ENCODE results near the gene KCNA2. TPM values are rescaled to one million over a fixed set of nuclear protein-coding genes. Genes with fewer than 3 reads are reported as not detected.

Gene KCNA2
- total and polyA plus RNA-seq, 5 donors from 2014 or later: 0.50 to 5.8 (median 0.64) TPM

DNA sequence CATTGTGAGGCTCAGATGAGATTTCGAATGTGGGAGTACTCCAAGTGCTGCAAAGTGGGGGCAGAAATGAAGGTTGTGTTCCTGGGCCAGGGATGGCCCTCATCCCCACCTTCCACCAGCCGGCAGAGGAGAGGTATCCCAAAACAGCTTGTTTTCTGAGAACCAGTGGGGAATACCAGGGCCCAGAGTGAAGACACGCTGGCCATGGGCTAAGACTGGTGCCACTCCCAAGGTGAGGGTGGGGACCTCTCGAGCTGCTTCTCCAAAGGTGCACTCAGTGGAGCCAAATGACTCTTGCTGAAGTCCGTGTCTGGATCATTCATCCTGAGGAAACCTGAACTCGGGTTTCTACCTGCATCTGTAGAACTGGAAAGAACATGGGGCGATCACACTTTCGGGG is 22.1 kb downstream of the KCNA2 start:
- no peaks in the 10 kb centered on the region for H3K4me1 ChIP-seq (ENCODE audit: control insufficient read depth, insufficient read depth, low read length, poor library complexity, severe bottlenecking)
- Mint-ChIP-seq H3K4me1 (no peaks in the 10 kb centered on the region), H3K27me3 (peaks cover 31% of the 10 kb centered on the region), H3K4me3 (no peak overlapping the region), H3K9me3 (peaks cover 0 to 1% (median 0%) of the 10 kb centered on the region in 7 donors), H3K36me3 (no peaks in the 10 kb centered on the region), H3K27ac (no peak overlapping the region)
- DNase-seq (no peak), ATAC-seq (ENCODE audit: low read depth in 2 of 2) (no peak)
- H3K4me3 ChIP-seq (ENCODE audit: low read depth, low read length): no peak overlapping the region
- H3K36me3 ChIP-seq (ENCODE audit: control insufficient read depth, insufficient read depth, low read length): no peaks in the 10 kb centered on the region
- H3K27me3 ChIP-seq (ENCODE audit: control insufficient read depth, insufficient read depth, low read length): no peaks in the 10 kb centered on the region
- H3K9me3 ChIP-seq (ENCODE audit: control insufficient read depth in 2 of 2, low read length in 2 of 2): no peaks in the 10 kb centered on the region
- H3K27ac ChIP-seq (ENCODE audit: insufficient read depth, low read length, poor library complexity, severe bottlenecking): no peak overlapping the region

DNA sequence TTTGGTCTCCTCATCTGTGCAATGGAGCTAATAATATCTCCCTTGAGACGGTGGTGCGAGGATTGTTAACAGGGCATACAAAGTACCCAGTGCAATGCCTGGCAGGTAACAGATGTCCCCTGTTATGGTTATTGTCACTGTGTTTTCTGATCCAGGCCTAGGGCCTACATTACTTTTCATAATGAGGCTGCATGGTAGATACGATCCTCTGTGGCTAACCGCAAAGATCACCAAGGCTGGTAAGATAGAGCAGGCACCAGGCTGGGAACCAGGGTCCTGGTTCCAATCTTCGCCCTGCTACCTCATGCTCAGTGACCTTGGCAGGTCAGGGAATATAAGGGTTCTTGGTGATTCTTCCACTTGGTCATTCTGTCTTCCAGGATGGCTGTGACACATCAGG is 22.7 kb downstream of the KCNA2 start:
- peaks cover 0 to 1% (median 0%) of the 10 kb centered on the region in 7 donors for H3K9me3 Mint-ChIP-seq
- no peak overlapping the region for H3K27ac Mint-ChIP-seq
- H3K4me1 Mint-ChIP-seq: no peaks in the 10 kb centered on the region

DNA sequence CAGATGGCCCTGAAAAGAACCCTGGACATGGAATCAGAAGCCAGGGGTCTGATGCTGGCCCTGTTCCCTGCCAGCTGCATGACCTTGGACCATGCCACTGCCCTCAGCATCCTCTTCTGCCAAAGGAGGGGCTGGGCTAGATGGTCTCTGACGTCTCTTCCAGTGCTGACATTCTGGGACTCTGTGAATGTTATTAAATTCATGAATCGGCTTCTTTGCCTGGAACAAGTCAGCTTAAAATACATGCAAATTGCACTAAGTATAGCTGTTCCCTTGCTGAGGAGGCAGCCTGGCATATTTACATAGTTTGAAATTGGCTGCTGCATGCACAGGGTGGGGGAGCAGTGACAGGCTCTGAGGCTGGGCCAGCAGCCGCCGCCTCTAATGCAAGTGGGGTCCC is 23.8 kb downstream of the KCNA2 start:
- no peak overlapping the region for H3K4me3 Mint-ChIP-seq
- H3K27ac ChIP-seq (ENCODE audit: insufficient read depth, low read length, poor library complexity, severe bottlenecking): no peak overlapping the region
- DNase-seq (no peak), ATAC-seq (ENCODE audit: low read depth in 2 of 2) (no peak)
- no peak overlapping the region for H3K27ac Mint-ChIP-seq
- H3K4me1 ChIP-seq (ENCODE audit: control insufficient read depth, insufficient read depth, low read length, poor library complexity, severe bottlenecking): no peaks in the 10 kb centered on the region
- no peaks in the 10 kb centered on the region for H3K9me3 ChIP-seq (ENCODE audit: control insufficient read depth in 2 of 2, low read length in 2 of 2)
- no peaks in the 10 kb centered on the region for H3K4me1 Mint-ChIP-seq
- peaks cover 0 to 1% (median 0%) of the 10 kb centered on the region in 7 donors for H3K9me3 Mint-ChIP-seq
- H3K4me3 ChIP-seq (ENCODE audit: low read depth, low read length): no peak overlapping the region
- H3K27me3 ChIP-seq (ENCODE audit: control insufficient read depth, insufficient read depth, low read length): peaks cover 2% of the 10 kb centered on the region
- H3K36me3 Mint-ChIP-seq: no peaks in the 10 kb centered on the region
- H3K27me3 Mint-ChIP-seq: peaks cover 23% of the 10 kb centered on the region
- H3K36me3 ChIP-seq (ENCODE audit: control insufficient read depth, insufficient read depth, low read length): no peaks in the 10 kb centered on the region

More for the DNA sequence above, 22.7 kb downstream of the KCNA2 start:
- no peak for ATAC-seq (ENCODE audit: low read depth in 2 of 2)
- H3K36me3 ChIP-seq (ENCODE audit: control insufficient read depth, insufficient read depth, low read length): no peaks in the 10 kb centered on the region
- no peak for DNase-seq
- H3K9me3 ChIP-seq (ENCODE audit: control insufficient read depth in 2 of 2, low read length in 2 of 2): no peaks in the 10 kb centered on the region
- H3K27ac ChIP-seq (ENCODE audit: insufficient read depth, low read length, poor library complexity, severe bottlenecking): no peak overlapping the region
- H3K27me3 ChIP-seq (ENCODE audit: control insufficient read depth, insufficient read depth, low read length): peaks cover 2% of the 10 kb centered on the region
- Mint-ChIP-seq H3K36me3 (no peaks in the 10 kb centered on the region), H3K4me3 (no peak overlapping the region), H3K27me3 (peaks cover 26% of the 10 kb centered on the region)
- H3K4me3 ChIP-seq (ENCODE audit: low read depth, low read length): no peak overlapping the region
- no peaks in the 10 kb centered on the region for H3K4me1 ChIP-seq (ENCODE audit: control insufficient read depth, insufficient read depth, low read length, poor library complexity, severe bottlenecking)

DNA sequence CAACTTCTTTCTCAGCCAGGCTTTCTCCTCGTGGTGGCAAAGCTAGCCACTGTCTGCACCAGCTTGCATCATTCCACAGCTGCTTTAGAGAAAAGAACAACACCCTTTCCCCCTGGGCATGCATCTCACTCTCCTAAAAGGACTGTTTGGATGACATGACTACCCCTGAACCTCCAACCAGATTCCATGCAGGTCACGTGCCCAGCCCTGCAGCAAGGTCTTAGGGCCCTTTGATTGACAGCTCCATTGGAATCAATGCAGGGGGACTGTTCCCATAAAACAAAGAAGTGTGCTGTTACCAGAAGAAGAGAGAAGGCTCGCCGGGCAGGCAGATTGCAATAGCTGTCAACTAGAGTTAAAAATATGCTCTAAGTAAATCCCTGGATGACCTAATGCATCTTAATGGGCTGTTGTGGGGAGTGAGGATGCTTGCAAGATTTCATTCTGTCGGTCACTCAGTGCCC is 24.4 kb downstream of the KCNA2 start:
- Histone ChIP-seq H3K9me3 (ENCODE audit: control insufficient read depth in 2 of 2, low read length in 2 of 2) (no peaks in the 10 kb centered on the region), H3K36me3 (ENCODE audit: control insufficient read depth, insufficient read depth, low read length) (no peaks in the 10 kb centered on the region), H3K4me3 (ENCODE audit: low read depth, low read length) (no peak overlapping the region), H3K4me1 (ENCODE audit: control insufficient read depth, insufficient read depth, low read length, poor library complexity, severe bottlenecking) (no peaks in the 10 kb centered on the region), H3K27ac (ENCODE audit: insufficient read depth, low read length, poor library complexity, severe bottlenecking) (no peak overlapping the region), H3K27me3 (ENCODE audit: control insufficient read depth, insufficient read depth, low read length) (peaks cover 2% of the 10 kb centered on the region)
- Mint-ChIP-seq H3K27me3 (peaks cover 28% of the 10 kb centered on the region), H3K27ac (no peak overlapping the region), H3K9me3 (peaks cover 0 to 2% (median 0%) of the 10 kb centered on the region in 7 donors), H3K4me1 (no peaks in the 10 kb centered on the region), H3K4me3 (no peak overlapping the region), H3K36me3 (no peaks in the 10 kb centered on the region)
- DNase-seq (no peak), ATAC-seq (ENCODE audit: low read depth in 2 of 2) (no peak)

DNA sequence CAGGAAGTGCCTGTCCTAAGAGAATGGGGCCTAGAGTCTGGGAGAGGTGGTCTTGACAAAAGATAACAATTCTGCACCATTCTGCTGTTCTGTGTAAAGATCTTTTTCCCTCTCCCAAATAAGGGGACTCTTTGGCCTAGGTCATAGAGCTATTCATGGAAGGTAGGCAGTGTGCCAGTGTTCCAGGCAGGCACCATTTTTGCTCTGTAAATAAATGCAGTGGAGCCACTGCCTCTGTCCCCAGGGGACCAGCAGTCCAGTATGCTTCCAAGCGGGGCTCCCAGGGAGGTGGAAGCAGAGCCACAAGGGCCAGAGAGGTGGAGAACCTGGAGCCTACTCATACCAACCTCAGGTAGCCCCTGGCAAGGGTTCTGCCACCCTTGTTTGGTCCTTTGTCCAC is 25.9 kb downstream of the KCNA2 start:
- ATAC-seq (ENCODE audit: low read depth in 2 of 2): no peak
- H3K36me3 Mint-ChIP-seq: no peaks in the 10 kb centered on the region
- H3K27ac Mint-ChIP-seq: no peak overlapping the region
- DNase-seq: no peak
- Histone ChIP-seq H3K36me3 (ENCODE audit: control insufficient read depth, insufficient read depth, low read length) (no peaks in the 10 kb centered on the region), H3K4me1 (ENCODE audit: control insufficient read depth, insufficient read depth, low read length, poor library complexity, severe bottlenecking) (no peaks in the 10 kb centered on the region), H3K27me3 (ENCODE audit: control insufficient read depth, insufficient read depth, low read length) (peaks cover 6% of the 10 kb centered on the region), H3K27ac (ENCODE audit: insufficient read depth, low read length, poor library complexity, severe bottlenecking) (no peak overlapping the region), H3K4me3 (ENCODE audit: low read depth, low read length) (no peak overlapping the region), H3K9me3 (ENCODE audit: control insufficient read depth in 2 of 2, low read length in 2 of 2) (no peaks in the 10 kb centered on the region)
- H3K27me3 Mint-ChIP-seq: peaks cover 16% of the 10 kb centered on the region
- no peaks in the 10 kb centered on the region for H3K4me1 Mint-ChIP-seq
- no peak overlapping the region for H3K4me3 Mint-ChIP-seq
- peaks cover 0 to 2% (median 0%) of the 10 kb centered on the region in 7 donors for H3K9me3 Mint-ChIP-seq

DNA sequence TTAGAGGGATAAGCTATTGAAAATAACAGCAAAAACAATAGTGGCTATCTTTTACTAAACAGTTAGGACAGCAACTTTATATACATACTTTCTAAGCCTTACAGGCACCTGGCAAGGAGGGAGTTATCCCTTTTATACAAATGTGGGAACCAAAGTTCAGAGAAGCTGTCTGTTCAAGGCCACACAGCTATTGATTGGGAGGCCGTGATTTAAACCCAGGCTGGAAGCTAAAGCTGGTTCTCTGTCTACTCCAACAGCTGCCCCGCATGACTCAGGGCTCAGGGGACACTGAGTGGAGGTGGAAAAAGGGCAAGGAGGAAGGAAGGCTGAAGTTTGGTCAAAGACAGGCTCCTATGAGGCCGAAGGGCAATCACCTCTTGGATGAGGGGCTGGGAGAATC is 26.7 kb downstream of the KCNA2 start:
- Mint-ChIP-seq H3K4me1 (no peaks in the 10 kb centered on the region), H3K9me3 (peaks cover 0 to 2% (median 0%) of the 10 kb centered on the region in 7 donors), H3K36me3 (no peaks in the 10 kb centered on the region), H3K27me3 (peaks cover 21% of the 10 kb centered on the region), H3K27ac (no peak overlapping the region), H3K4me3 (no peak overlapping the region)
- no peak for ATAC-seq (ENCODE audit: low read depth in 2 of 2)
- Histone ChIP-seq H3K4me3 (ENCODE audit: low read depth, low read length) (no peak overlapping the region), H3K27ac (ENCODE audit: insufficient read depth, low read length, poor library complexity, severe bottlenecking) (no peak overlapping the region), H3K9me3 (ENCODE audit: control insufficient read depth in 2 of 2, low read length in 2 of 2) (no peaks in the 10 kb centered on the region), H3K4me1 (ENCODE audit: control insufficient read depth, insufficient read depth, low read length, poor library complexity, severe bottlenecking) (no peaks in the 10 kb centered on the region), H3K36me3 (ENCODE audit: control insufficient read depth, insufficient read depth, low read length) (no peaks in the 10 kb centered on the region), H3K27me3 (ENCODE audit: control insufficient read depth, insufficient read depth, low read length) (peaks cover 9% of the 10 kb centered on the region)
- DNase-seq: no peak

DNA sequence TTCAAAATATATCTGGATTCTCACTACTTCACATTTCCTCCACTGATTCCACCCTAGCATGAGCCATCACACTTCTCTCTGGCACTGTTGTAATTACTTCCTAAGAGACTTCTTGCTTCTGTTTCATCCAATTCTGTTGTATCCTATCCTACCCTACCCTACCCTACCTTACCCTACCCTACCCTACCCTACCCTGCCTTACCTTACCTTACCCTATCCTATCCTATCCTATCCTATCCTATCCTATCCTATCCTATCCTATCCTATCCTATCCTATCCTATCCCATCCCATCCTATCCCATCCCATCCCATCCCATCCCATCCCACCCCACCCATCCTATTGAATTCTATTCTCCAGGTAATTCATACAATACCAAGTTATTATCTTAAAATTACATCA is 29.7 kb downstream of the KCNA2 start:
- H3K27me3 ChIP-seq (ENCODE audit: control insufficient read depth, insufficient read depth, low read length): peaks cover 16% of the 10 kb centered on the region
- no peaks in the 10 kb centered on the region for H3K36me3 ChIP-seq (ENCODE audit: control insufficient read depth, insufficient read depth, low read length)
- no peaks in the 10 kb centered on the region for H3K36me3 Mint-ChIP-seq
- no peak overlapping the region for H3K27ac ChIP-seq (ENCODE audit: insufficient read depth, low read length, poor library complexity, severe bottlenecking)
- H3K27me3 Mint-ChIP-seq: peaks cover 18% of the 10 kb centered on the region
- no peak overlapping the region for H3K4me3 ChIP-seq (ENCODE audit: low read depth, low read length)
- no peak for DNase-seq
- no peak for ATAC-seq (ENCODE audit: low read depth in 2 of 2)
- peaks cover 0 to 2% (median 0%) of the 10 kb centered on the region in 7 donors for H3K9me3 Mint-ChIP-seq
- H3K4me1 Mint-ChIP-seq: no peaks in the 10 kb centered on the region
- H3K4me3 Mint-ChIP-seq: no peak overlapping the region
- H3K9me3 ChIP-seq (ENCODE audit: control insufficient read depth in 2 of 2, low read length in 2 of 2): no peaks in the 10 kb centered on the region
- H3K4me1 ChIP-seq (ENCODE audit: control insufficient read depth, insufficient read depth, low read length, poor library complexity, severe bottlenecking): no peaks in the 10 kb centered on the region
- H3K27ac Mint-ChIP-seq: no peak overlapping the region

DNA sequence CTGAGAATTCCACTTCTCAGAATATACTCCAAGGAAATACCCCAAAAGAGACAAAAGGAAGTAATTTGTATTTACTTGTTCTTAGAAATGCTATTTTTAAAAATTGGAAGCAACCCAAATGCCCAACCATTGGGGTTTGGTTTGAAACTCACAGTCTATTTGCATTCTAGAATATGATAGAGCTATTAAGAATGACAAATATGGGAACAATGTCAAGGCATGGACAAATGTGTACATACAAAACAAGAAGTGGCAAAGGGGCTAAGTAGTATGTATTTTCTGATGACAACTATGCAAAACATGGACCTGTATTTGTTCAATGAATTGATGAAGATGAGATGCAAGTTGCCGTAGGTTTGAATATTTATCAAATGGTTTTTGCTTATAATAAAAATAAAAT is 32.8 kb downstream of the KCNA2 start:
- peaks cover 25% of the 10 kb centered on the region for H3K27me3 ChIP-seq (ENCODE audit: control insufficient read depth, insufficient read depth, low read length)
- no peak overlapping the region for H3K27ac Mint-ChIP-seq
- H3K36me3 Mint-ChIP-seq: no peaks in the 10 kb centered on the region
- peaks cover 0 to 2% (median 0%) of the 10 kb centered on the region in 7 donors for H3K9me3 Mint-ChIP-seq
- no peaks in the 10 kb centered on the region for H3K9me3 ChIP-seq (ENCODE audit: control insufficient read depth in 2 of 2, low read length in 2 of 2)
- no peak overlapping the region for H3K4me3 ChIP-seq (ENCODE audit: low read depth, low read length)
- DNase-seq (no peak), ATAC-seq (ENCODE audit: low read depth in 2 of 2) (no peak)
- no peaks in the 10 kb centered on the region for H3K36me3 ChIP-seq (ENCODE audit: control insufficient read depth, insufficient read depth, low read length)
- H3K4me1 ChIP-seq (ENCODE audit: control insufficient read depth, insufficient read depth, low read length, poor library complexity, severe bottlenecking): no peaks in the 10 kb centered on the region
- no peaks in the 10 kb centered on the region for H3K4me1 Mint-ChIP-seq
- H3K27me3 Mint-ChIP-seq: peaks cover 39% of the 10 kb centered on the region
- H3K4me3 Mint-ChIP-seq: no peak overlapping the region
- no peak overlapping the region for H3K27ac ChIP-seq (ENCODE audit: insufficient read depth, low read length, poor library complexity, severe bottlenecking)

Data from CD4-positive, CD25-positive, alpha-beta regulatory T cell (primary cell).